DLD1 (cell line): Measurements from ENCODE around the gene PSME1.

Experiments used
- in situ Hi-C: cut with HindIII; loops from 2 replicates; pipeline ENCODE4 v1.10.0; 2017; ENCODE audit warnings: low sequenced_read_pairs

Gene PSME1

GRCh38 chr14:24135834-24136683 lies at the start of gene PSME1:
TSS of gene PSME1 (plus strand) at chr14:24136194. CDS start at chr14:24136263, 69 bp downstream.
- in situ Hi-C loops: no loop called here

- in situ Hi-C loops: no loop called here
These were observed 49.0 kb upstream of the PSME1 start for GRCh38 chr14:24087004-24087403.

DNA sequence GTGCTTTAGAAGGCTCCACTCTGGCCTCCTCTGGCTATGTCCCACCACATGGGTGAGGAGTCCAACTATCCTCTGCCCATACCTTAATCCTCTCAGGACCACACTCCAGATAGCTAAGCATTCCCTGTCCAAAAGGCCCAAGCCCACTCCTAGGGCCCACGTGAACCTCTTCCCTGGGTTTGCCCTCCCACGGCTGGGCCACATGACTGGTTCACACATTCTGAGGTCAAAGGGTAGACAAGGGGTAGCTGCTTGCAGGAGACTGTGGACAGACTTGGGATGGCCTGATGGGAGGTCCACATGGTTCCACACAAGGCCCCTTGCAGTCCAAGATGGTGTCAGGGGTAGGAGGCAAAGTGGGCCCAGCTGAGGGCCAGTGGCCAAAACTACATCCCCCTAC lies 47.9 kb upstream of the PSME1 start:
- in situ Hi-C loops: no loop called here

DNA sequence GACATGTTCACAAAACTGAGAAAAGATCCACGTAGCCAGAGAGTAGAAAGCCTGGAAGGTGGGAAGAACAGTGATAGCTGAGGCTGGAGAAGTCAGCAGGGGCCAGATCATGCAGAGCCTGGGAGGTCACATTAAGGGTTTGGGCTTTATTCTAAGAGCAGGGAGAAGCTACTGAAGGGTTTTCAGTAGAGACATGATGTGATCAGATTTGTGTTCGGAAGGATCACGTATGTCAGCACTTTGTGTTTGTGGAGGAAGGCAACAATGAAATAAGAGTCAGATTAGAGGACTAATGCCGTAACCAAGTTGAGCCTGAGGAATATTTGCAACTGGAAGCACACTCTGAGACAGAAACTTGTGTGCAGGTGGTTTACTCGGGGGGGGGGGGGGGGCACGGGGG lies 46.1 kb upstream of the PSME1 start:
- in situ Hi-C loops: no loop called here

- in situ Hi-C loops: no loop called here
These were observed 43.9 kb upstream of the PSME1 start for GRCh38 chr14:24092110-24092504.

GRCh38 chr14:24092505-24093206 lies 43.3 kb upstream of the PSME1 start:
- in situ Hi-C loops: no loop called here

DNA sequence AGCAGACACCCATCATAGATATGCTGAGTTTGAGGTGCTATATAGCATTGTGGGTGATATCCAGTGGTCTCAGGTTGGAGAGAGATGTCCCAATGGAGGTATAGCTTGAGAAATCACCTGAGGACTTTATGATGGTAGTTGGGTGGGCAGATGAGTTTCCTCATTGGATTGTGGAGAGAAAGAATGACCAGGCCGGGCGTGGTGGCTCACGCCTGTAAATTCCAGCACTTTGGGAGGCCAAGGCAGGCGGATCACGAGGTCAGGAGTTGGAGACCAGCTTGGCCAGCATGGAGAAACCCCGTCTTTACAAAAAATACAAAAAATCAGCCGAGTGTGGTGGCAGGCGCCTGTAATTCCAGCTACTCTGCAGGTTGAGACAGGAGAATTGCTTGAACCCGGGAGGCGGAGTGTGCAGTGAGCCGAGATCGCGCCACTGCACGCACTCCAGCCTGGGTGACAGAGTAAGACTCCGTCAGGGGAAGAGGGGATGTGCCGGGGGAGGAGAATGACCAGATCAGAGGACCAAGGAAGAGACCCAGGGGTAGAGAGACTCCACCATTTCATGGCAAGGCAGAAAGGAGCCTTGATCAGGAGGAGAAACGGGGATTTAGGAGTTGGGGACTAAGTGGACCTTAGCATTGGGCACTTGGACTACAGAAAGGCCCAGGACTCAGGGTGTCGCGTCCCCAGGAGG lies 42.6 kb upstream of the PSME1 start:
- in situ Hi-C loops: no loop called here

GRCh38 chr14:24093901-24094840 lies 41.8 kb upstream of the PSME1 start, which contains the start of gene PCK2:
TSS of gene PCK2 (plus strand) at chr14:24094311. CDS start at chr14:24094406, 95 bp downstream.
- in situ Hi-C loops: no loop called here

- in situ Hi-C loops: no loop called here
These were observed 41.1 kb upstream of the PSME1 start for GRCh38 chr14:24094841-24095270.

- in situ Hi-C loops: no loop called here
These were observed 40.5 kb upstream of the PSME1 start for GRCh38 chr14:24095271-24096068.

DNA sequence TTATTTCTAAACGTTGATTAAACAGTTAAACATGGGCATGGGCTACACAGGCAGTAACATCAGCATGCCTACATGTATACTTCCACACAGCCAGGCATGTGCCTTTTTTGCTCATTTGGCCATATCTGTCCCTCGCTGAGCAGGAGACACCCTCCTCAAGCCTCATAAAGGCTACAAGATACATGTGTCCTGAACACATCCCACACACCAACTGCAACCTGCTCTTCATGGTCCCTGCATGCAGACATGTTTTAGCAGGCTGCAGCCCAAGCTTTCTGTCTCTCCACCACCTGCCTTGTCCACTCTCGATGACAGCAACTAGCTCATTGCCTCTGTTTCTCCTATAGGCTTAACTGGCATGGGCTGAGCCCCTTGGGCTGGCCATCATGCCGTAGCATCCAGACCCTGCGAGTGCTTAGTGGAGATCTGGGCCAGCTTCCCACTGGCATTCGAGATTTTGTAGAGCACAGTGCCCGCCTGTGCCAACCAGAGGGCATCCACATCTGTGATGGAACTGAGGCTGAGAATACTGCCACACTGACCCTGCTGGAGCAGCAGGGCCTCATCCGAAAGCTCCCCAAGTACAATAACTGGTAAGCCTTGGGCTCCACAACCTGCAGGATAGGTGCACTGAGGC lies 39.3 kb upstream of the PSME1 start:
- in situ Hi-C loops: no loop called here

DNA sequence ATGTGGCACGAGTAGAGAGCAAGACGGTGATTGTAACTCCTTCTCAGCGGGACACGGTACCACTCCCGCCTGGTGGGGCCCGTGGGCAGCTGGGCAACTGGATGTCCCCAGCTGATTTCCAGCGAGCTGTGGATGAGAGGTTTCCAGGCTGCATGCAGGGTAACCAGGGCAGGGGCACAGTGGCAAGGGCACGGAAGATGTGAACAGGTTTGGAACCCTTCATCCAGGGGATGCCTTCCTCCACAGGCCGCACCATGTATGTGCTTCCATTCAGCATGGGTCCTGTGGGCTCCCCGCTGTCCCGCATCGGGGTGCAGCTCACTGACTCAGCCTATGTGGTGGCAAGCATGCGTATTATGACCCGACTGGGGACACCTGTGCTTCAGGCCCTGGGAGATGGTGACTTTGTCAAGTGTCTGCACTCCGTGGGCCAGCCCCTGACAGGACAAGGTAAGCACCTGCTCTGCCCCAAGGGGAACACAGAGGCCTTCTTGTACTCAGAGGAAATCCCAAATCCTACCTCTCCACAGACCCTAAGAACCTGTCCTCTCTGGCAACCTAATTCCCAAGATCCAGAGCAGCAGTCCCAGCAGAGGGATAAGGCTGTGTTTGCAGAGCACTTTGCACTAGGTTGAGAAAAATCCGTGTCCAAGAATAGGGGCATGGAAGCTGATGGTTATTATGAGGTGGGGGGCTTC lies 37.6 kb upstream of the PSME1 start:
- in situ Hi-C loops: no loop called here

DNA sequence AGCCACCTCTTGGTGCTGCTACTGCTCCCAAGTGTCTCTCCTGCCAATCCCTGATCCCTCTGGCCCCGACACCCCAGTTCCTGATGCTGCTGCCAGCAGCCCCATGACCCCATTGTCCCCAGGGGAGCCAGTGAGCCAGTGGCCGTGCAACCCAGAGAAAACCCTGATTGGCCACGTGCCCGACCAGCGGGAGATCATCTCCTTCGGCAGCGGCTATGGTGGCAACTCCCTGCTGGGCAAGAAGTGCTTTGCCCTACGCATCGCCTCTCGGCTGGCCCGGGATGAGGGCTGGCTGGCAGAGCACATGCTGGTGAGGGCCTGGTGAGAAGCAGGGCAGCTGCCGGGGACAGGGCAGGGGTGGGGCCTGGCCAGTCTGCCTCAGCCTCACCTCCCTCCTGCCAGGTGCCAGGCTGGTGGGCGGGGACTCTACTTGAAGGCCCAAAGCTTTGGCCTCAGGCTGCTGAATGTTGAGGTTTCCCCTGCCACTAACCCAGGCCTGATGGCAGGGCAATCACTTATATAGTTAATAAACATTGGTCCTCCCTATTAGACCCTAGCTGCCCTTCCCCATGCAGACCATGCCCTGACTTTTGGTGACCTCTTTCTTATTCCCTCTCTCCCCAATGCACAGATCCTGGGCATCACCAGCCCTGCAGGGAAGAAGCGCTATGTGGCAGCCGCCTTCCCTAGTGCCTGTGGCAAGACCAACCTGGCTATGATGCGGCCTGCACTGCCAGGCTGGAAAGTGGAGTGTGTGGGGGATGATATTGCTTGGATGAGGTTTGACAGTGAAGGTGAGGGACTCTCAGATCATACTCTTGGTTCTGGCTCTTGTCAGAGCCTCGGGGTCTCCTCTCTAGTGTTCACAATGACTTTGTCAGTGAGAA lies 36.8 kb upstream of the PSME1 start:
- in situ Hi-C loops: no loop called here

- in situ Hi-C loops: no loop called here
These were observed 35.6 kb upstream of the PSME1 start for GRCh38 chr14:24100197-24100981.

GRCh38 chr14:24100982-24101494 lies 35.0 kb upstream of the PSME1 start:
- in situ Hi-C loops: no loop called here

- in situ Hi-C loops: no loop called here
These were observed 33.5 kb upstream of the PSME1 start for GRCh38 chr14:24102357-24103048.
